ENCODE measurements around the gene ISG20. TPM values are rescaled to one million over a fixed set of nuclear protein-coding genes. Genes with fewer than 3 reads are reported as not detected.

ISG20 gene
- total and polyA plus RNA-seq, 2 donors (not counting 3 experiments of a cell fraction or from before 2014, with no cell fraction given): 6.4 to 7.5 TPM

DNA sequence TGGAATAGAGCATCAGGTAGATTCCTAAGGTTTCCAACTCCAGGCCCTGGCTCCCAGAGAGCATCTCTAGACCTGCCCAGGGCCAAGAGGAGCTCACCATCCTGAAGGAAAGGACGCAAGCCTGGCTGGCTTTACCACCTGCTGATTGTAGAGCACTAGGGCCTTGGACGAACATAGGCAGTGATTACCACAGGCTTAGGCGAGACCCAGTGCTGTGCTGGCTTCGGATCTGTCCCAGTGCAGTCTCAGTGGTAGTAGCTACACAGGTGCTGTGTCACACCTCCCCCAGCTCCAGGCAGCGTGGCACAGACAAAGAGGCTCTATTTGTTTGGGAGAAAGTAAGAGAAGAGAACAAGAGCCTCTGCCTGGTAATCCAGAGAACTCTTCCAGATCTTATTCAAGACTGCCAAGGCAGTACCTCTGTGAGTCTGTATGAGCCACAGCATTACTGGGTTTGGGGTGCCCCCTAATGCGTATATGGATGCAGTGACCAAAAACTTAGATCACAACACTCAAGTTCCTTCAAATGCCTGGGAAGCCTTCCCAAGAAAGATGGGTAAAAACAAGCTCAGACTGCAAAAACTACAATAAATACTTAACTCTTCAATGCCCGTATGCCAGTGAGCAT, 25.4 kb downstream of the ISG20 start:
- Histone ChIP-seq H3K27ac (ENCODE audit: insufficient read depth, low read depth, low read length) (no peak overlapping the region), H3K79me2 (ENCODE audit: control insufficient read depth, insufficient read depth, low read length) (no peaks in the 10 kb centered on the region), H3K4me2 (ENCODE audit: insufficient read depth, low read length) (no peak overlapping the region), H3K9me1 (replicated peaks; ENCODE audit: control insufficient read depth, extremely low read depth, insufficient read depth, low read length) (no peaks in the 10 kb centered on the region), H3K4me3 (replicated peaks in 1 of 3; ENCODE audit: insufficient read depth in 1 of 3, low read depth in 1 of 3, low read length in 3 of 3) (no peak overlapping the region), H3K9ac (replicated peaks; ENCODE audit: extremely low read depth, insufficient read depth, low read length) (no peak overlapping the region), H4K20me1 (replicated peaks; ENCODE audit: control insufficient read depth, extremely low read depth, insufficient read depth, low read length) (no peaks in the 10 kb centered on the region), H2AFZ (ENCODE audit: low read depth, low read length) (no peak overlapping the region), H3K4me1 (ENCODE audit: control insufficient read depth, extremely low read depth, insufficient read depth, low read length) (peaks cover 8% of the 10 kb centered on the region), H3K9me3 (replicated peaks; ENCODE audit: control insufficient read depth, insufficient read depth, low read length) (no peaks in the 10 kb centered on the region), H3K27me3 (ENCODE audit: control insufficient read depth in 2 of 2, insufficient read depth in 2 of 2, low read length in 2 of 2) (no peaks in the 10 kb centered on the region), H3K36me3 (ENCODE audit: control insufficient read depth in 2 of 2, extremely low read depth in 1 of 2, insufficient read depth in 2 of 2, low read length in 2 of 2) (no peaks in the 10 kb centered on the region)
- DNase-seq (ENCODE audit: low read depth, low spot score): peak; percentile 34
- BruUV-seq (replicated peaks): no TSS peak
- intact Hi-C loops (cut with micrococcal nuclease): no loop called here
- dilution Hi-C loops (cut with MboI; ENCODE audit: extremely low pct_ligation_motif_present, low sequenced_read_pairs): no loop called here
- ChIA-PET CTCF (interaction anchor here (0.8 to 1.8 kb wide), 5 partner anchors 19 to 240 kb away, joined by 3 to 17 read pairs (median 4); partner anchors contain the start of gene ISG20), POLR2A (no interaction called here)
- no peak for FAIRE-seq
- no peak for TF ChIP-seq POLR2A (IDR thresholded peaks at IDR 0.05; ENCODE audit: low read depth, low read length)
- TF ChIP-seq GATA2 (IDR thresholded peaks at IDR 0.05; ENCODE audit: insufficient read depth, insufficient read length, low read depth, low read length): no peak
- no peak for TF ChIP-seq FOS (IDR thresholded peaks at IDR 0.05; ENCODE audit: borderline replicate concordance, insufficient read depth, low read length)
- TF ChIP-seq, protein P1, sequence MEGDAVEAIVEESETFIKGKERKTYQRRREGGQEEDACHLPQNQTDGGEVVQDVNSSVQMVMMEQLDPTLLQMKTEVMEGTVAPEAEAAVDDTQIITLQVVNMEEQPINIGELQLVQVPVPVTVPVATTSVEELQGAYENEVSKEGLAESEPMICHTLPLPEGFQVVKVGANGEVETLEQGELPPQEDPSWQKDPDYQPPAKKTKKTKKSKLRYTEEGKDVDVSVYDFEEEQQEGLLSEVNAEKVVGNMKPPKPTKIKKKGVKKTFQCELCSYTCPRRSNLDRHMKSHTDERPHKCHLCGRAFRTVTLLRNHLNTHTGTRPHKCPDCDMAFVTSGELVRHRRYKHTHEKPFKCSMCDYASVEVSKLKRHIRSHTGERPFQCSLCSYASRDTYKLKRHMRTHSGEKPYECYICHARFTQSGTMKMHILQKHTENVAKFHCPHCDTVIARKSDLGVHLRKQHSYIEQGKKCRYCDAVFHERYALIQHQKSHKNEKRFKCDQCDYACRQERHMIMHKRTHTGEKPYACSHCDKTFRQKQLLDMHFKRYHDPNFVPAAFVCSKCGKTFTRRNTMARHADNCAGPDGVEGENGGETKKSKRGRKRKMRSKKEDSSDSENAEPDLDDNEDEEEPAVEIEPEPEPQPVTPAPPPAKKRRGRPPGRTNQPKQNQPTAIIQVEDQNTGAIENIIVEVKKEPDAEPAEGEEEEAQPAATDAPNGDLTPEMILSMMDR (IDR thresholded peaks at IDR 0.05; ENCODE audit: extremely low read depth in 1 of 2, insufficient read depth in 1 of 2, low read depth in 1 of 2, low read length in 2 of 2): peak in 1 of 2 donors; percentile 15
- TF ChIP-seq EZH2 (IDR thresholded peaks at IDR 0.05; ENCODE audit: borderline replicate concordance, low read depth, low read length, severe bottlenecking): no peak
- TF ChIP-seq POLR2AphosphoS5 (IDR thresholded peaks at IDR 0.05; ENCODE audit: insufficient read depth, low read depth, low read length): no peak
- TF ChIP-seq, protein P2, sequence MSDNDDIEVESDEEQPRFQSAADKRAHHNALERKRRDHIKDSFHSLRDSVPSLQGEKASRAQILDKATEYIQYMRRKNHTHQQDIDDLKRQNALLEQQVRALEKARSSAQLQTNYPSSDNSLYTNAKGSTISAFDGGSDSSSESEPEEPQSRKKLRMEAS (IDR thresholded peaks at IDR 0.05; ENCODE audit: insufficient read depth, insufficient read length): no peak

Data from endothelial cell of umbilical vein (primary cell).